Omental fat pad (tissue), 4 donors: ENCODE data around the gene STXBP4. TPM values are rescaled to one million over a fixed set of nuclear protein-coding genes. Genes with fewer than 3 reads are reported as not detected.
"Not testable (repeated sequence)": the region's sequence is repeated elsewhere in the genome, so short reads cannot be mapped to it uniquely, and the experiment has no call there.

Experiments used
- ATAC-seq: fragments of 150-250 bp; one replicate; pipeline ENCODE4 v1.9.1; 2016; ENCODE audit warnings: mild to moderate bottlenecking, moderate library complexity; ENCODE audit not compliant: low FRiP score
- DNase-seq: peaks from one replicate; pipeline ENCODE4 v3.0.0-alpha.2; 2019; ENCODE audit warnings: low spot score
- total RNA-seq, 4 donors: library from RNA; depleted of rRNA; stranded (reverse); fragments of >200 nt; gene quantifications; one replicate each; pipeline ENCODE4 v1.1.0, GENCODE V29; 2016
- TF ChIP-seq, protein P1 (sequence below), 3 donors: fragments of 450-650 bp; IDR thresholded peaks; one replicate each; pipeline ENCODE4 v1.5.1; 2016 to 2017; ENCODE audit warnings: antibody characterized with exemption in 3 of 3, mild to moderate bottlenecking in 3 of 3, moderate library complexity in 2 of 3

STXBP4 gene
- total RNA-seq, 4 donors from 2014 or later = 11.2 to 19.3 (median 16.5) TPM

DNA sequence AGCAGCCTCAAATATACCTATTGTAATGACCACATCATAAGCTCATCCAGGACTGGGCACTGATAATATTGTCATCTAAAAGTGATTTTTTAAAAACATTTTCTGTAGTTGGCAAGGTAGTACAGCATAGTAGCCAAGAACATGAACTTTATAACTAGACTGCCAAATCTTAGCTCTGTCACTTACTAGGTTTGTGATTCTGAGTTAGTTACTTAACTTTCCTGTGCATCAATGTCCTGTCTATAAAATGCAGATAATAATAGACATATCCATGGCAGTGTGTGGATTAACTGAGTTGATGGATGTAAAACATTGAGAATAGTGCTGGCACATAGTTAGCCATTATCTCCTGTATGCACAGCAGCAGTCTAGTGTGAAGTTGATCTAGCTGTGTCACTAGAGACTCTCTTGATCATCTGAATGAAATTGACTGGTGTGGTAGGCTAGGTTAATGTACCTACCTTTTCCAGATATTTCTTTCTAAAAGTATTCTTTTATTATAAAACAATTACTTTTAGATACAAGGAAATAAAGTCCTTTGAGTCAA is 101.5 kb downstream of the STXBP4 start:
- no peak for ATAC-seq
- TF ChIP-seq, protein P1, sequence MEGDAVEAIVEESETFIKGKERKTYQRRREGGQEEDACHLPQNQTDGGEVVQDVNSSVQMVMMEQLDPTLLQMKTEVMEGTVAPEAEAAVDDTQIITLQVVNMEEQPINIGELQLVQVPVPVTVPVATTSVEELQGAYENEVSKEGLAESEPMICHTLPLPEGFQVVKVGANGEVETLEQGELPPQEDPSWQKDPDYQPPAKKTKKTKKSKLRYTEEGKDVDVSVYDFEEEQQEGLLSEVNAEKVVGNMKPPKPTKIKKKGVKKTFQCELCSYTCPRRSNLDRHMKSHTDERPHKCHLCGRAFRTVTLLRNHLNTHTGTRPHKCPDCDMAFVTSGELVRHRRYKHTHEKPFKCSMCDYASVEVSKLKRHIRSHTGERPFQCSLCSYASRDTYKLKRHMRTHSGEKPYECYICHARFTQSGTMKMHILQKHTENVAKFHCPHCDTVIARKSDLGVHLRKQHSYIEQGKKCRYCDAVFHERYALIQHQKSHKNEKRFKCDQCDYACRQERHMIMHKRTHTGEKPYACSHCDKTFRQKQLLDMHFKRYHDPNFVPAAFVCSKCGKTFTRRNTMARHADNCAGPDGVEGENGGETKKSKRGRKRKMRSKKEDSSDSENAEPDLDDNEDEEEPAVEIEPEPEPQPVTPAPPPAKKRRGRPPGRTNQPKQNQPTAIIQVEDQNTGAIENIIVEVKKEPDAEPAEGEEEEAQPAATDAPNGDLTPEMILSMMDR (IDR thresholded peaks at IDR 0.05) = no peak
- DNase-seq = no peak

DNA sequence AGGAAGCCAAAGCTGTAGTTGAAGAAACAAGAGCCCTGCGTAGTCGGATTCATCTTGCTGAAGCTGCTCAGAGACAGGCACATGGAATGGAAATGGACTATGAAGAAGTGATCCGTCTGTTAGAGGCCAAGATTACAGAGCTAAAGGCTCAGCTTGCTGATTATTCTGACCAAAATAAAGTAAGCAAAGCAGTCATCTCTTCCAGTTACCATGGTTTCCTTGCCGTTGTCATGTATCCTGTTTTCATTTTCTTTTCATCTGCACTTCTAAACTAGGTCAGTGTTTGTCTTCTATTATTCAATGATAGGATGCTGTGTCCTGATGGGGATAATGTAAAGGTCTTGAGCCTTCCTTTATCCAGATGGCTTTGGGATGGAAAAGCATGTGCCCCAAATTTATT is 104.3 kb downstream of the STXBP4 start:
- DNase-seq = no peak
- TF ChIP-seq, protein P1 (IDR thresholded peaks at IDR 0.05) = no peak
- ATAC-seq = no peak

DNA sequence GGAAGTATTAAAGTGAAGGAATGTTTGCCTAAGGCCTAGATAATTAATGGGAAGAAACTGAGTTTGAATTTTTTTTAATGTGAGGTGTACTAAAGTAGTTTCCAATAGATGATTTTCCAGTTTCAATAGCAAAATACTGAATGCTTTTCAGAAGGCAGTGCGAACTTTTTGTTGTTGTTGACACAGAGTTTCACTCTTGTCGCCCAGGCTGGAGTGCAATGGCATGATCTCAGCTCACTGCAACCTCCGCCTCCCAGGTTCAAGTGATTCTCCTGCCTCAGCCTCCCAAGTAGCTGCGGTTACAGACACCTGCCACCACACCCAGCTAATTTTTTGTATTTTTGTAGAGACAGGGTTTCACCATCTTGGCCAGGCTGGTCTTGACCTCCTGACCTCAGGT is 104.9 kb downstream of the STXBP4 start:
- ATAC-seq, DNase-seq: not testable (repeated sequence)

DNA sequence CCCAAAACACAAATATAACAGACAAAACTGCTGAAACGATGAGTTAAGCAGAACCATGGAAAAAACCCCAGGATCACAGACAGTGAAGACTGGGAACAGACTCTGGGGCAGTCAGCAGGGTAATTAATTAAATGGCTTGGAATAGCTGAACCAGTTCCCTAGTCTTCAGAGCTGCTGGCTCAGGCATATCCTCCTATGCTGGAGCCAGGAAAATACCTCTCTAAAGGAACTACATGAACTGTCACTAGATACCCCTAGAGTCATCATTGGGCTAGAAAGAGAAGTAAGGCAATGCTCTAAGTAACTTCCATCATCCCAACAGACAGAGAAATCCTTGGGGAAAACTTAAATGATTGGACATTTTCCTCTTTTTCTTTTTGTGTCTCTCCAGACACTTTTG is 113.0 kb downstream of the STXBP4 start:
- ATAC-seq (no peak), DNase-seq (no peak)
- TF ChIP-seq, protein P1 (IDR thresholded peaks at IDR 0.05) = no peak

DNA sequence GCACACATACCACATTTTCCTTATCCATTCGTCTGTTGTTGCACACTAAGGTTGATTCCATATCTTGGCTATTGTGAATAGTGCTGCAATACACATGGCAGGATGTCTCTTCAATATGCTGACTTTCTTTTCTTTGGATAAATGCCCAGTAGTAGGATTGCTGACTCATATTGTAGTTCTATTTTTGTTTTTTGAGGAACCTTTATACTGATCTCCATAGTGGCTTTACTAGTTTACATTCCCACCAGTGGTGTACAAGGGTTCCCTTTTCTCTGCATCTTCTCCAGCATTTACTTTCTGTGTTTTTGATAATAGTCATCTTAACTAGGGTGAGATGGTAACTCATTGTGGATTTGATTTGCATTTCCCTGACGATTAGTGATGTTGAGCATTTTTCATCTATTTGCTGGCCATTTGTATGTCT is 118.1 kb downstream of the STXBP4 start:
- TF ChIP-seq, protein P1 (IDR thresholded peaks at IDR 0.05) = no peak
- DNase-seq = no peak
- ATAC-seq = no peak

DNA sequence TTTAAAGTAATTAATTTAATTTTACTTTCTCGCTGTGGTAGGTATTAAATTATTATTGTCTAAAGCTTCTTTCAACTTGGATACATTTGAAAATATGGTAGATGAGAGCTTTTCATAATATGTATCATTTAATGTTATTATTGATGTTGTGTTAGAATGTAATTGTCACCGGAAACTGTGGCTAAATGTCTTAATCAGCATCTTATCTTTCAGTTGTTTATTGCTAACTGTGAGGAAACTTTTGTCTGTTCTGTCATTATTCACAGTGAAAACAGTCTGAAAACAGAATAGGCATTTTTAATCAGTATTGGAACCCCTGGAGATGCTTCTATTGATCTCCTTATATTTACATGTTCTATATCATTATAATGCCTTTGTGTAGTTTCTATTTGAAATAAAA is 120.7 kb downstream of the STXBP4 start:
- DNase-seq = no peak
- TF ChIP-seq, protein P1 (IDR thresholded peaks at IDR 0.05) = no peak
- no peak for ATAC-seq

DNA sequence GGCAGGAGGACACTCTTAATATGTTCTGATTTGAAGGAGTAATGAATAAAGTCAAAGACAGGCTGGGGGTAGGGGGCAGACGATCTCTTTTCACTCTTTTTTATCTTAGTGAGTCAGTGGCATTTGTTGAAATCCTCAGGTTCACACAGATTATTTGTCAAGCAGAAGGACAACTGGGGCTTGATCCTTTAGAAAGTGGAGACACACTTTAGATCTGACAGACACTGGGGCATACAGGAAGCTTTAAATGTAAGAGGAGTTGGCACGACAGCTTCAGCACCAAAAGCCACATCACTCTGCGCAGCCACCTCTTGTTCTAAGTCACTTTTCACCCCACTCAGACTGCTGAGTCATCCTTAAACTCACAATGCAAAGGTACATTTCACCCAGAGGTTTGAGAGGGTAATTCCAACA is 121.5 kb downstream of the STXBP4 start:
- DNase-seq (no peak), ATAC-seq (no peak)
- TF ChIP-seq, protein P1 (IDR thresholded peaks at IDR 0.05) = no peak
